H1 (cell line): ENCODE measurements around the gene RNF149. TPM values are rescaled to one million over a fixed set of nuclear protein-coding genes. Genes with fewer than 3 reads are reported as not detected.

ENCODE experiments used
- CTCF ChIA-PET: fragments of 300-600 bp; sonication (Branson Sonifier 250); formaldehyde crosslinking; loops from one replicate; lab custom pipeline; 2021; ENCODE audit not compliant: partially characterized antibody; lab: Charles Lee
- POLR2A ChIA-PET: fragments of 300-600 bp; sonication (Branson Sonifier 250); formaldehyde crosslinking; loops from one replicate; lab custom pipeline; 2021; ENCODE audit warnings: inconsistent platforms; ENCODE audit not compliant: partially characterized antibody; lab: Charles Lee
- DNase-seq, 2 experiments: peaks; one replicate each; pipeline versions ENCODE4 v3.0.0 to v3.0.0-alpha.2; 2010 to 2022; ENCODE audit warnings: low spot score in 2 of 2, low read depth in 1 of 2, mixed read lengths in 1 of 2
- FAIRE-seq: peaks from 2 replicates; lab custom pipeline; 2011; peaks lifted over from hg19 to GRCh38; lab: Jason Lieb, UNC
- H2AFZ ChIP-seq: 2 replicates; pipeline ENCODE4 v1.8.1; 2012; ENCODE audit warnings: low read length, inconsistent platforms
- H2AK5ac ChIP-seq: 2 replicates; pipeline ENCODE4 v1.6.1; 2013; ENCODE audit warnings: low read depth, low read length
- H2BK120ac ChIP-seq: replicated peaks from 2 replicates; pipeline ENCODE3; 2013; ENCODE audit warnings: low read depth, low read length, inconsistent platforms
- H2BK12ac ChIP-seq: 2 replicates; pipeline ENCODE4 v1.6.1; 2013; ENCODE audit warnings: low read depth, low read length
- H2BK15ac ChIP-seq: 2 replicates; pipeline ENCODE4 v1.6.1; 2013; ENCODE audit warnings: low read length
- H2BK20ac ChIP-seq: 2 replicates; pipeline ENCODE4 v1.6.1; 2013; ENCODE audit warnings: low read length
- H2BK5ac ChIP-seq: 2 replicates; pipeline ENCODE4 v1.6.1; 2013; ENCODE audit warnings: low read depth, low read length
- H3K14ac ChIP-seq: 2 replicates; pipeline ENCODE4 v1.6.1; 2013; ENCODE audit warnings: inconsistent platforms; ENCODE audit not compliant: insufficient read length
- H3K18ac ChIP-seq: 2 replicates; pipeline ENCODE4 v1.6.1; 2013; ENCODE audit warnings: low read length; ENCODE audit errors: extremely low read depth
- H3K23ac ChIP-seq: 2 replicates; pipeline ENCODE4 v1.6.1; 2013; ENCODE audit warnings: inconsistent platforms; ENCODE audit not compliant: insufficient read length
- H3K23me2 ChIP-seq: 2 replicates; pipeline ENCODE4 v1.6.1; 2013; ENCODE audit warnings: low read depth, low read length
- H3K27ac ChIP-seq: 2 replicates; pipeline ENCODE4 v1.6.1; 2011; ENCODE audit warnings: low read depth, low read length, inconsistent platforms
- H3K27me3 ChIP-seq, 4 experiments: replicated peaks in 1 of 4; 1 replicate in 1 of 4; 2 replicates in 3 of 4; pipeline versions ENCODE4 v1.6.1 to v1.8.1; 2011 to 2013; ENCODE audit warnings: low read length in 3 of 4, mild to moderate bottlenecking in 3 of 4, inconsistent platforms in 2 of 4, mixed read lengths in 2 of 4, moderate library complexity in 1 of 4; ENCODE audit not compliant: control insufficient read depth in 3 of 4, insufficient read depth in 3 of 4; ENCODE audit errors: extremely low read depth in 1 of 4
- H3K36me3 ChIP-seq, 4 experiments: 2 replicates each; pipeline versions ENCODE4 v1.6.1 to v1.8.1; 2011 to 2013; ENCODE audit warnings: mild to moderate bottlenecking in 4 of 4, low read length in 3 of 4, moderate library complexity in 2 of 4, control low read depth in 1 of 4, inconsistent platforms in 1 of 4; ENCODE audit not compliant: insufficient read depth in 4 of 4, control insufficient read depth in 2 of 4
- H3K4ac ChIP-seq: replicated peaks from 2 replicates; pipeline ENCODE3; 2013; ENCODE audit warnings: low read length, low read depth, mixed read lengths, inconsistent platforms; ENCODE audit not compliant: insufficient read length
- H3K4me1 ChIP-seq, 4 experiments: replicated peaks in 1 of 4; 1 replicate in 1 of 4; 2 replicates in 3 of 4; pipeline versions ENCODE4 v1.6.1 to v1.8.1; 2011 to 2013; ENCODE audit warnings: low read length in 3 of 4, inconsistent platforms in 2 of 4, mixed read lengths in 1 of 4; ENCODE audit not compliant: insufficient read depth in 4 of 4, control insufficient read depth in 3 of 4
- H3K4me2 ChIP-seq, 2 experiments: 2 replicates each; pipeline versions ENCODE4 v1.6.1 to v1.8.1; 2011 to 2013; ENCODE audit warnings: low read depth in 2 of 2, low read length in 2 of 2, control low read depth in 1 of 2, inconsistent platforms in 1 of 2, mild to moderate bottlenecking in 1 of 2; ENCODE audit not compliant: insufficient read depth in 1 of 2
- H3K4me3 ChIP-seq, 4 experiments: fragments of 200-600, 300-600 bp in 1 of 4; sonication (generic), shearing (Covaris generic), sonication (Bioruptor Twin) in 1 of 4; 2 replicates each; pipeline versions ENCODE4 v1.5.1 to v1.8.1; 2011 to 2016; ENCODE audit warnings: low read length in 4 of 4, low read depth in 3 of 4, control low read depth in 2 of 4, inconsistent platforms in 2 of 4, mild to moderate bottlenecking in 2 of 4, mixed read lengths in 1 of 4, moderate library complexity in 1 of 4; ENCODE audit not compliant: insufficient read depth in 2 of 4; ENCODE audit errors: extremely low read depth in 1 of 4
- H3K56ac ChIP-seq: replicated peaks from 2 replicates; pipeline ENCODE3; 2013; ENCODE audit warnings: low read depth, mild to moderate bottlenecking, mixed read lengths, low read length, inconsistent platforms; ENCODE audit not compliant: insufficient read length
- H3K79me1 ChIP-seq: 2 replicates; pipeline ENCODE4 v1.6.1; 2013; ENCODE audit warnings: low read depth, low read length, control low read depth
- H3K79me2 ChIP-seq, 2 experiments: 2 replicates each; pipeline versions ENCODE4 v1.6.1 to v1.8.1; 2012 to 2013; ENCODE audit warnings: low read length in 2 of 2, mild to moderate bottlenecking in 2 of 2, inconsistent platforms in 1 of 2; ENCODE audit not compliant: insufficient read depth in 2 of 2, control insufficient read depth in 1 of 2
- H3K9ac ChIP-seq, 4 experiments: replicated peaks in 1 of 4; 1 replicate in 1 of 4; 2 replicates in 3 of 4; pipeline versions ENCODE4 v1.6.1 to v1.8.1; 2011 to 2013; ENCODE audit warnings: low read depth in 3 of 4, low read length in 3 of 4, control low read depth in 2 of 4, mild to moderate bottlenecking in 2 of 4, moderate library complexity in 2 of 4, inconsistent platforms in 1 of 4; ENCODE audit errors: extremely low read depth in 1 of 4
- H3K9me3 ChIP-seq, 2 experiments: 2 replicates each; pipeline versions ENCODE4 v1.6.1 to v1.8.1; 2012 to 2013; ENCODE audit warnings: mild to moderate bottlenecking in 2 of 2, moderate library complexity in 2 of 2, control low read depth in 1 of 2, inconsistent platforms in 1 of 2, low read depth in 1 of 2, low read length in 1 of 2, mixed read lengths in 1 of 2; ENCODE audit not compliant: insufficient read depth in 2 of 2
- H4K20me1 ChIP-seq, 2 experiments: replicated peaks in 1 of 2; 2 replicates each; pipeline versions ENCODE3 to v1.8.1; 2011 to 2013; ENCODE audit warnings: inconsistent platforms in 2 of 2, low read length in 2 of 2, mild to moderate bottlenecking in 1 of 2; ENCODE audit not compliant: insufficient read depth in 2 of 2, control insufficient read depth in 1 of 2
- H4K5ac ChIP-seq: 2 replicates; pipeline ENCODE4 v1.6.1; 2013; ENCODE audit warnings: low read length, low read depth, mixed read lengths, inconsistent platforms; ENCODE audit not compliant: insufficient read length
- H4K8ac ChIP-seq: 2 replicates; pipeline ENCODE4 v1.8.0; 2013; ENCODE audit warnings: mild to moderate bottlenecking, moderate library complexity, low read length, inconsistent platforms; ENCODE audit not compliant: insufficient read depth; ENCODE audit errors: extremely low read depth
- H4K91ac ChIP-seq: replicated peaks from 2 replicates; pipeline ENCODE3; 2013; ENCODE audit warnings: low read length, mixed read lengths, inconsistent platforms; ENCODE audit not compliant: insufficient read length
- BRCA1 ChIP-seq: IDR thresholded peaks from 2 replicates; pipeline ENCODE4 v1.6.1; 2012; ENCODE audit warnings: low read depth, low read length, improper control_type of control experiment
- CBX5 ChIP-seq: fragments of 300-800, 300-1000 bp; sonication (generic); IDR thresholded peaks from 2 replicates; pipeline ENCODE4 v1.7.1; 2016; ENCODE audit warnings: antibody characterized with exemption, low read length, low read depth
- CBX8 ChIP-seq: fragments of 300-800, 300-1000 bp; sonication (generic); IDR thresholded peaks from 2 replicates; pipeline ENCODE4 v1.7.1; 2016; ENCODE audit warnings: low read depth, low read length, borderline replicate concordance
- CTCF ChIP-seq, 3 experiments: IDR thresholded peaks; 1 replicate in 2 of 3; 2 replicates in 1 of 3; pipeline versions ENCODE4 v1.5.1 to v1.6.1; 2011; ENCODE audit warnings: low read length in 3 of 3, mild to moderate bottlenecking in 3 of 3, inconsistent platforms in 2 of 3, low read depth in 1 of 3, moderate library complexity in 1 of 3; ENCODE audit not compliant: insufficient read depth in 1 of 3; ENCODE audit errors: control extremely low read depth in 1 of 3
- EGR1 ChIP-seq: IDR thresholded peaks from 2 replicates; pipeline ENCODE4 v1.6.1; 2011; ENCODE audit warnings: low read depth, low read length, borderline replicate concordance
- NRF1 ChIP-seq: IDR thresholded peaks from 2 replicates; pipeline ENCODE4 v1.6.1; 2011; ENCODE audit warnings: mild to moderate bottlenecking, low read depth, low read length, improper control_type of control experiment
- RAD21 ChIP-seq, 2 experiments: IDR thresholded peaks in 1 of 2; conservative IDR thresholded peaks in 1 of 2; 2 replicates each; pipeline ENCODE4 v1.6.1; 2011; ENCODE audit warnings: low read depth in 2 of 2, low read length in 2 of 2, improper control_type of control experiment in 1 of 2, inconsistent platforms in 1 of 2, mild to moderate bottlenecking in 1 of 2, moderate library complexity in 1 of 2
- RXRA ChIP-seq: IDR thresholded peaks from 2 replicates; pipeline ENCODE4 v1.6.1; 2011; ENCODE audit warnings: low read depth, mild to moderate bottlenecking, low read length, moderate library complexity; ENCODE audit not compliant: insufficient read depth
- SIRT6 ChIP-seq: IDR thresholded peaks from one replicate; pipeline ENCODE4 v1.7.1; 2012; ENCODE audit warnings: low read length, inconsistent platforms
- SP1 ChIP-seq: IDR thresholded peaks from 2 replicates; pipeline ENCODE4 v1.6.1; 2011; ENCODE audit warnings: low read depth, low read length
- TAF1 ChIP-seq: IDR thresholded peaks from 2 replicates; pipeline ENCODE4 v1.6.1; 2011; ENCODE audit warnings: mild to moderate bottlenecking, low read depth, low read length
- TBP ChIP-seq: IDR thresholded peaks from 2 replicates; pipeline ENCODE4 v1.6.1; 2011; ENCODE audit warnings: low read depth, low read length, improper control_type of control experiment
- WGBS, 2 experiments: shearing (Covaris generic) in 1 of 2; methylation state at CpG; one replicate each; pipeline versions ENCODE4 v1.1.6 to v1.1.7; 2013 to 2015; ENCODE audit warnings: low lambda C conversion rate in 2 of 2, mixed read lengths in 2 of 2, inconsistent platforms in 1 of 2, low coverage in 1 of 2, missing lambda C conversion rate in 1 of 2; ENCODE audit not compliant: insufficient replicate concordance in 2 of 2, insufficient coverage in 1 of 2, insufficient read length in 1 of 2; ENCODE audit errors: extremely low coverage in 1 of 2, missing lambda C conversion rate in 1 of 2; 5-methylcytosine and 5-hydroxymethylcytosine counted together
- polyA plus RNA-seq, 7 experiments: library from polyadenylated mRNA; depleted of rRNA in 3 of 7; stranded (reverse) in 5 of 7; unstranded in 2 of 7; fragments of >200 nt in 5 of 7; fragments of 200-250 nt in 2 of 7; gene quantifications; 1 replicate in 5 of 7; 2 replicates in 1 of 7; 4 replicates in 1 of 7; pipeline versions ENCODE4 v1.2.1 to v1.2.3, GENCODE V29; 2011 to 2013; ENCODE audit warnings: missing spikeins in 2 of 7, mixed read lengths in 2 of 7
- total RNA-seq: library from RNA; stranded (reverse); fragmentation: NEBNext Ultra II Directional; extraction: Animal tissue kit (Norgen Biotek cat#: 25700); gene quantifications from 2 replicates; pipeline ENCODE4 v1.2.1, GENCODE V29; 2021

RNF149 gene
- total and polyA plus RNA-seq, 2 of the 8 experiments (the other 6 are each of a cell fraction or from before 2014, with no cell fraction given), result 16.6 to 28.2 TPM

GRCh38 chr2:101273056-101273455 is 35.4 kb downstream of the RNF149 start:
- H2AFZ ChIP-seq, result no peak overlapping the region
- no peak overlapping the region for H2BK5ac ChIP-seq
- H3K23ac ChIP-seq, result no peak overlapping the region
- no peaks in the 10 kb centered on the region; a peak in 1 of 7 replicates for H3K27me3 ChIP-seq
- H4K20me1 ChIP-seq, result peaks cover 0 to 1% of the 10 kb centered on the region in 2 experiments
- no peak overlapping the region for H2BK15ac ChIP-seq
- no peak overlapping the region for H2BK20ac ChIP-seq
- POLR2A ChIA-PET, result interaction anchor here (2.6 kb wide), 1 partner anchor 8 kb away, joined by 10 read pairs; no protein-coding TSS in a partner anchor
- FAIRE-seq (no peak), DNase-seq (no peak)
- H2AK5ac ChIP-seq, result no peak overlapping the region
- peaks cover 0 to 62% (median 6%) of the 10 kb centered on the region in 4 experiments; a peak in 6 of 8 replicates for H3K36me3 ChIP-seq
- no peak overlapping the region for H3K9ac ChIP-seq
- no peaks in the 10 kb centered on the region for H3K23me2 ChIP-seq
- no peak overlapping the region for H3K18ac ChIP-seq
- H3K4me3 ChIP-seq, result no peak overlapping the region
- no peak overlapping the region for H3K4ac ChIP-seq
- no peak overlapping the region for H3K56ac ChIP-seq
- no peak overlapping the region for H4K8ac ChIP-seq
- no peak overlapping the region for H4K5ac ChIP-seq
- H2BK120ac ChIP-seq, result no peak overlapping the region
- H3K4me2 ChIP-seq, result no peak overlapping the region
- no peak overlapping the region for H4K91ac ChIP-seq
- H3K27ac ChIP-seq, result no peak overlapping the region; the same call in 1 of the 2 replicates
- CTCF ChIA-PET, result no interaction called here
- no peaks in the 10 kb centered on the region for H3K9me3 ChIP-seq
- H3K4me1 ChIP-seq, result no peaks in the 10 kb centered on the region
- no peak overlapping the region for H3K14ac ChIP-seq
- H2BK12ac ChIP-seq, result no peak overlapping the region
- H3K79me1 ChIP-seq, result no peaks in the 10 kb centered on the region
- WGBS, 2 experiments, result 92% methylated on average over 8 of the region's 8 CpGs; no CpG with 5 or more reads in 1 of the 2 experiments
- H3K79me2 ChIP-seq, result no peaks in the 10 kb centered on the region
- TF ChIP-seq NRF1, result no peak
- TF ChIP-seq CBX8, result no peak
- TF ChIP-seq RAD21 (IDR thresholded peaks at IDR 0.05 in 1 of 2, conservative IDR thresholded peaks at IDR 0.05 in 1 of 2; ENCODE audit: low read depth in 2 of 2, low read length in 2 of 2), result peak in 1 of 2 experiments; percentile 9; a peak in 1 of 4 replicates
- TF ChIP-seq BRCA1, result no peak
- TF ChIP-seq TAF1, result no peak
- TF ChIP-seq RXRA, result no peak
- TF ChIP-seq EGR1, result no peak
- no peak for TF ChIP-seq TBP
- no peak for TF ChIP-seq SIRT6
- TF ChIP-seq SP1, result no peak
- no peak for TF ChIP-seq CBX5
- TF ChIP-seq CTCF (IDR thresholded peaks at IDR 0.05; ENCODE audit: control extremely low read depth in 1 of 3, insufficient read depth in 1 of 3, low read depth in 1 of 3, low read length in 3 of 3), result peak in 1 of 3 experiments; percentile 16; a peak in 1 of 4 replicates
